ENCODE measurements around the gene PPP6C. TPM values are rescaled to one million over a fixed set of nuclear protein-coding genes. Genes with fewer than 3 reads are reported as not detected.

PPP6C gene
- total and polyA plus RNA-seq, 2 donors (not counting 1 experiment from before 2014, with no cell fraction given): 12.1 to 38.6 TPM

DNA sequence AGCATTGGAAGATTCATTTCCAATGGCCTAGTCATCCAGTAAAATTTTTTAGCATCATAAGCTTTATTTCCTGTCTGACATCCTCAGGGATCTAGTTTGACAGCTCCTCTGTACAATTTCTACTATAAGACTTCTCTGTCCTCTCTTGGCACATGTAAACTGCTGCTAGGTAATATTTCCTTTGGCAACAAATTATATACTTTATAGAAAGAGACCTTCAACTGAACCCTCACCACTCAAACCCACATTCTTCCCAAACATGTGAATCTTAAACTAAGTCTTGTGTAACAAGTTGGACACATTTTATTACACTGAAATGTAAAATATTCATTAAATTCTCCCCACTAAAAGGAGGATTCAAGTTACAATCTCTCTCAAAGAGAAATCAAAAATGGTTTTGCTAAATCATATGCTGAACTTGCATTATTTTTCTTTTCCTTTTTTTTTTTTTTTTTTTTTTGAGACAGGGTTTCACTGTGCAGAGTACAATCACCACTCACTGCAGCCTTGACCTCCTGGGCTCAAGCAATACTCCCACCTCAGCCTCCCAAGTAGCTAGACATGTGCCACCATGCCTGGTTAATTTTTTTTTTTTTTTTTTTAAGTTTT, 83.2 kb downstream of the PPP6C start:
- Mint-ChIP-seq H3K27me3 (no peaks in the 10 kb centered on the region), H3K9me3 (ENCODE audit: insufficient read depth) (no peaks in the 10 kb centered on the region), H3K27ac (no peak overlapping the region), H3K4me3 (no peak overlapping the region), H3K4me1 (no peaks in the 10 kb centered on the region)
- CTCF ChIA-PET: no interaction called here
- H3K9me3 ChIP-seq (ENCODE audit: control extremely low read depth in 1 of 3, control insufficient read depth in 2 of 3, insufficient read depth in 1 of 3, low read length in 2 of 3): peaks cover 0 to 2% (median 0%) of the 10 kb centered on the region in 3 donors
- no peak overlapping the region for H3K4me2 ChIP-seq (replicated peaks; ENCODE audit: low read depth, low read length, poor library complexity, severe bottlenecking)
- H3K79me2 ChIP-seq (ENCODE audit: control insufficient read depth, insufficient read depth, low read length): peaks cover 28% of the 10 kb centered on the region
- no peak overlapping the region for H3K9ac ChIP-seq (ENCODE audit: low read length)
- DNase-seq (no peak), ATAC-seq (ENCODE audit: low read depth) (no peak)
- H3K36me3 ChIP-seq (replicated peaks in 1 of 2; ENCODE audit: control extremely low read depth in 1 of 2, control insufficient read depth in 1 of 2, extremely low read depth in 1 of 2, insufficient read depth in 2 of 2, low read length in 1 of 2): no peaks in the 10 kb centered on the region
- no peak overlapping the region for H2AFZ ChIP-seq (ENCODE audit: insufficient read depth, low read depth, low read length, poor library complexity, severe bottlenecking)
- no peak overlapping the region for H3K4me3 ChIP-seq (ENCODE audit: control extremely low read depth in 1 of 5, extremely low read depth in 1 of 5, insufficient read depth in 1 of 5, low read depth in 2 of 5, low read length in 4 of 5)
- peaks cover 7% of the 10 kb centered on the region for H4K20me1 ChIP-seq (ENCODE audit: control insufficient read depth, insufficient read depth, low read length, poor library complexity, severe bottlenecking)
- intact Hi-C loops (cut with micrococcal nuclease): no loop called here
- TF ChIP-seq EZH2 (IDR thresholded peaks at IDR 0.05; ENCODE audit: borderline replicate concordance, insufficient read depth, low read depth, low read length, poor library complexity, severe bottlenecking): no peak
- TF ChIP-seq, protein P1, sequence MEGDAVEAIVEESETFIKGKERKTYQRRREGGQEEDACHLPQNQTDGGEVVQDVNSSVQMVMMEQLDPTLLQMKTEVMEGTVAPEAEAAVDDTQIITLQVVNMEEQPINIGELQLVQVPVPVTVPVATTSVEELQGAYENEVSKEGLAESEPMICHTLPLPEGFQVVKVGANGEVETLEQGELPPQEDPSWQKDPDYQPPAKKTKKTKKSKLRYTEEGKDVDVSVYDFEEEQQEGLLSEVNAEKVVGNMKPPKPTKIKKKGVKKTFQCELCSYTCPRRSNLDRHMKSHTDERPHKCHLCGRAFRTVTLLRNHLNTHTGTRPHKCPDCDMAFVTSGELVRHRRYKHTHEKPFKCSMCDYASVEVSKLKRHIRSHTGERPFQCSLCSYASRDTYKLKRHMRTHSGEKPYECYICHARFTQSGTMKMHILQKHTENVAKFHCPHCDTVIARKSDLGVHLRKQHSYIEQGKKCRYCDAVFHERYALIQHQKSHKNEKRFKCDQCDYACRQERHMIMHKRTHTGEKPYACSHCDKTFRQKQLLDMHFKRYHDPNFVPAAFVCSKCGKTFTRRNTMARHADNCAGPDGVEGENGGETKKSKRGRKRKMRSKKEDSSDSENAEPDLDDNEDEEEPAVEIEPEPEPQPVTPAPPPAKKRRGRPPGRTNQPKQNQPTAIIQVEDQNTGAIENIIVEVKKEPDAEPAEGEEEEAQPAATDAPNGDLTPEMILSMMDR (IDR thresholded peaks at IDR 0.05): no peak
- no peaks in the 10 kb centered on the region for H3K27me3 ChIP-seq (replicated peaks in 1 of 4; ENCODE audit: control extremely low read depth in 1 of 4, control insufficient read depth in 3 of 4, insufficient read depth in 4 of 4, low read length in 3 of 4)
- H3K27ac ChIP-seq (ENCODE audit: low read length in 2 of 2): no peak overlapping the region
- POLR2A ChIA-PET: no interaction called here
- no peaks in the 10 kb centered on the region for H3K4me1 ChIP-seq (ENCODE audit: control insufficient read depth in 2 of 2, insufficient read depth in 2 of 2, low read length in 2 of 2)

DNA sequence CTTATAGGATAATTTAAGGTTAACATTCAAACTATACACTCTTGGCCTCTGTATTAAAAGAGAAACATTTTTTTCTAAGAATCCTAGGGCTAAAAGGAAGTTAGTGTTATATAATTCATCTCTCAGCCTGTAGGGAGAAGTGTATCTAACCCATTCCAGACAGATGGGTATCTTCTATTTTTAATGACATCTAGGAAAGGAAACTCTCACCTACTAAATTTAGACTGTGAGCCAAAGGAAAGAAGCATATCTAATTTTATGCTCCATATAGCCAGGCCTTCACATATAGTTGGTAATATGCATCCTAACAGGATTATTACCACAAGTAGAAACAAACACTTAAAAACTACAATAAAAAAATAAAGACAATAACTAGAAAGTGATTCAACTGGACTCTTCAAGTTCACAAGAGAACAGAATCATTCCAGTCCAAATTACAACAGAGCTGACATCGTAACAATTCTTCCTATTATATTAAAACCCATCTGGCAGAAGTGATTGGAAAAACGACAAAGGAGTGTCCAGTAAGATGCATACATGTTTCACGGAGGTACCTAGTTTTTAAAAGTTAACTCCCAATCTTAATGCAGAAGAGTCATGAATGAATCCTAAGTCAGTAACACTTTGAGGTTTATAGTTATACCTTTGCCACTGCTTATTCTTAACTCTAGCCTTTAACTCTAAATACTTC, 85.7 kb downstream of the PPP6C start:
- no peak overlapping the region for H3K9ac ChIP-seq (ENCODE audit: low read length)
- intact Hi-C loops (cut with micrococcal nuclease): no loop called here
- POLR2A ChIA-PET: no interaction called here
- no peaks in the 10 kb centered on the region for H3K4me1 Mint-ChIP-seq
- no peaks in the 10 kb centered on the region for H3K36me3 ChIP-seq (replicated peaks in 1 of 2; ENCODE audit: control extremely low read depth in 1 of 2, control insufficient read depth in 1 of 2, extremely low read depth in 1 of 2, insufficient read depth in 2 of 2, low read length in 1 of 2)
- no peaks in the 10 kb centered on the region for H3K4me1 ChIP-seq (ENCODE audit: control insufficient read depth in 2 of 2, insufficient read depth in 2 of 2, low read length in 2 of 2)
- no peak overlapping the region for H3K4me2 ChIP-seq (replicated peaks; ENCODE audit: low read depth, low read length, poor library complexity, severe bottlenecking)
- CTCF ChIA-PET: no interaction called here
- H3K4me3 ChIP-seq (ENCODE audit: control extremely low read depth in 1 of 5, extremely low read depth in 1 of 5, insufficient read depth in 1 of 5, low read depth in 2 of 5, low read length in 4 of 5): no peak overlapping the region
- H3K4me3 Mint-ChIP-seq: no peak overlapping the region
- no peak overlapping the region for H2AFZ ChIP-seq (ENCODE audit: insufficient read depth, low read depth, low read length, poor library complexity, severe bottlenecking)
- DNase-seq: no peak
- H3K27ac ChIP-seq (ENCODE audit: low read length in 2 of 2): no peak overlapping the region
- H3K9me3 Mint-ChIP-seq (ENCODE audit: insufficient read depth): no peaks in the 10 kb centered on the region
- TF ChIP-seq, protein P1 (IDR thresholded peaks at IDR 0.05): no peak
- TF ChIP-seq EZH2 (IDR thresholded peaks at IDR 0.05; ENCODE audit: borderline replicate concordance, insufficient read depth, low read depth, low read length, poor library complexity, severe bottlenecking): no peak
- H3K27me3 ChIP-seq (replicated peaks in 1 of 4; ENCODE audit: control extremely low read depth in 1 of 4, control insufficient read depth in 3 of 4, insufficient read depth in 4 of 4, low read length in 3 of 4): no peaks in the 10 kb centered on the region
- H3K79me2 ChIP-seq (ENCODE audit: control insufficient read depth, insufficient read depth, low read length): peaks cover 20% of the 10 kb centered on the region
- H4K20me1 ChIP-seq (ENCODE audit: control insufficient read depth, insufficient read depth, low read length, poor library complexity, severe bottlenecking): peaks cover 7% of the 10 kb centered on the region
- H3K9me3 ChIP-seq (ENCODE audit: control extremely low read depth in 1 of 3, control insufficient read depth in 2 of 3, insufficient read depth in 1 of 3, low read length in 2 of 3): no peaks in the 10 kb centered on the region
- no peak overlapping the region for H3K27ac Mint-ChIP-seq
- WGBS (ENCODE audit: insufficient coverage): no CpG with 5 or more reads among the region's 3 CpGs
- no peak for ATAC-seq (ENCODE audit: low read depth)
- H3K27me3 Mint-ChIP-seq: no peaks in the 10 kb centered on the region
